KMS-11 (cell line): ENCODE measurements around the gene ENDOU.

Source experiments
- H2AFZ ChIP-seq: fragments of 200-600 bp; sonication (generic); 2 replicates; pipeline ENCODE4 v1.6.1; 2016; ENCODE audit warnings: antibody characterized with exemption, mixed run types, low read depth
- H3K27ac ChIP-seq: fragments of 200-600 bp; sonication (generic); 2 replicates; pipeline ENCODE4 v1.6.1; 2016; ENCODE audit warnings: mild to moderate bottlenecking, mixed run types
- H3K27me3 ChIP-seq: fragments of 200-600 bp; sonication (generic); 2 replicates; pipeline ENCODE4 v1.6.1; 2017; ENCODE audit warnings: mild to moderate bottlenecking, low read depth, mixed run types, moderate library complexity; ENCODE audit not compliant: insufficient read depth
- H3K36me3 ChIP-seq: fragments of 200-600 bp; sonication (generic); 2 replicates; pipeline ENCODE4 v1.6.1; 2017; ENCODE audit warnings: mild to moderate bottlenecking, mixed run types; ENCODE audit not compliant: insufficient read depth
- H3K4me1 ChIP-seq: fragments of 200-600 bp; sonication (generic); 2 replicates; pipeline ENCODE4 v1.6.1; 2016; ENCODE audit warnings: mild to moderate bottlenecking, low read depth, mixed run types; ENCODE audit not compliant: poor library complexity, severe bottlenecking
- H3K4me2 ChIP-seq: fragments of 200-600 bp; sonication (generic); 2 replicates; pipeline ENCODE4 v1.7.0; 2016; ENCODE audit warnings: mild to moderate bottlenecking, mixed run types
- H3K4me3 ChIP-seq: fragments of 200-600 bp; sonication (generic); IDR thresholded peaks from 2 replicates; pipeline ENCODE4 v1.6.1; 2017; ENCODE audit warnings: low read depth, low read length, mixed read lengths; ENCODE audit not compliant: insufficient read depth
- H3K79me2 ChIP-seq: fragments of 200-600 bp; sonication (generic); 2 replicates; pipeline ENCODE4 v1.6.1; 2016; ENCODE audit warnings: low read depth, mixed run types; ENCODE audit not compliant: insufficient read depth
- H3K9ac ChIP-seq: fragments of 200-600 bp; sonication (generic); 2 replicates; pipeline ENCODE4 v1.6.1; 2016; ENCODE audit warnings: mild to moderate bottlenecking, mixed run types
- H4K20me1 ChIP-seq: fragments of 200-600 bp; sonication (generic); 2 replicates; pipeline ENCODE4 v1.6.1; 2016; ENCODE audit warnings: mild to moderate bottlenecking, mixed run types; ENCODE audit not compliant: insufficient read depth
- TF ChIP-seq, protein P1 (sequence below): fragments of 200-600 bp; sonication (generic); conservative IDR thresholded peaks from 2 replicates; pipeline ENCODE4 v1.6.1; 2017; ENCODE audit warnings: low read depth, mild to moderate bottlenecking, antibody characterized with exemption, low read length, moderate library complexity, mixed read lengths

The ENDOU gene

DNA sequence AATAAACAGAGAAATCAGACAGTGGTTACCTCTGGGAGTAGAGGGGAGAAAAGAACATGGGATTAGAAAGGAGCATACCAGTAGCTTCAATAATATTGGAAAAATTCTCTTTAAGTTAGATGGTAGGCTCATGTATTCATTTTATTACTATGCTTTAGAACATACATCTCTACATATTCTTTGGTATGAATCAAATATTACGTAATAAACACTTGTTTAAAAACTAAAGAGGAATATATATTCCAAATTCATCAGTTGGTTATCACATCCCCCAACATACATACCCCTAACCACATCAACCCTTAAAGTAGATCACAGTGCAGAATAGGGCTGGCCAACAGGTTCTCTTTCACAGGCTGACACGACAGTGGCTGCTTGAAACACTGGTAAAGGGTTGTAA, 25.0 kb downstream of the ENDOU start:
- Histone ChIP-seq H3K36me3 (no peaks in the 10 kb centered on the region), H3K79me2 (peaks cover 30% of the 10 kb centered on the region), H3K4me1 (no peaks in the 10 kb centered on the region), H3K27ac (no peak overlapping the region), H3K9ac (no peak overlapping the region), H3K4me3 (no peak overlapping the region), H4K20me1 (no peaks in the 10 kb centered on the region), H2AFZ (no peak overlapping the region), H3K27me3 (no peaks in the 10 kb centered on the region), H3K4me2 (no peak overlapping the region)
- TF ChIP-seq, protein P1, sequence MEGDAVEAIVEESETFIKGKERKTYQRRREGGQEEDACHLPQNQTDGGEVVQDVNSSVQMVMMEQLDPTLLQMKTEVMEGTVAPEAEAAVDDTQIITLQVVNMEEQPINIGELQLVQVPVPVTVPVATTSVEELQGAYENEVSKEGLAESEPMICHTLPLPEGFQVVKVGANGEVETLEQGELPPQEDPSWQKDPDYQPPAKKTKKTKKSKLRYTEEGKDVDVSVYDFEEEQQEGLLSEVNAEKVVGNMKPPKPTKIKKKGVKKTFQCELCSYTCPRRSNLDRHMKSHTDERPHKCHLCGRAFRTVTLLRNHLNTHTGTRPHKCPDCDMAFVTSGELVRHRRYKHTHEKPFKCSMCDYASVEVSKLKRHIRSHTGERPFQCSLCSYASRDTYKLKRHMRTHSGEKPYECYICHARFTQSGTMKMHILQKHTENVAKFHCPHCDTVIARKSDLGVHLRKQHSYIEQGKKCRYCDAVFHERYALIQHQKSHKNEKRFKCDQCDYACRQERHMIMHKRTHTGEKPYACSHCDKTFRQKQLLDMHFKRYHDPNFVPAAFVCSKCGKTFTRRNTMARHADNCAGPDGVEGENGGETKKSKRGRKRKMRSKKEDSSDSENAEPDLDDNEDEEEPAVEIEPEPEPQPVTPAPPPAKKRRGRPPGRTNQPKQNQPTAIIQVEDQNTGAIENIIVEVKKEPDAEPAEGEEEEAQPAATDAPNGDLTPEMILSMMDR: no peak

DNA sequence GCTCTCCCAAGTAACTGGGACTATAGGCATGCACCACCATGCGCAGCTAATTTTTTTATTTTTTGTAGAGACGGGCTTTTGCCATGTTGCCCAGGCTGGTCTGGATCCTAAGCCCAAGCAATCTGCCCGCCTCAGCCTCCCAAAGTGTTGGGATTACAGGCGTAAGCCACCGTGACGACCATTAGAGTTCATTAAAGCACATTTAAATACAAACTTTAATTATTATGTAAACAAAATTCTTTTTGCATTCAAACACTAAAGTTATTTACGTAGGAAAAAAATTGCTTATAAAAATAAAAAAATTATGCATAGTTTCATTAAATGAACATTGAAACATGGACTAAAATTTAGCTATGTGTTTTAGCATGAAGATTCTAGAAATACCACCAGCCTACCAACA, 26.7 kb downstream of the ENDOU start:
- Histone ChIP-seq H3K9ac (no peak overlapping the region), H3K36me3 (0 out of 2 replicates have a peak, but pooled peaks cover 4% of the 10 kb centered on the region), H3K4me2 (no peak overlapping the region)

DNA sequence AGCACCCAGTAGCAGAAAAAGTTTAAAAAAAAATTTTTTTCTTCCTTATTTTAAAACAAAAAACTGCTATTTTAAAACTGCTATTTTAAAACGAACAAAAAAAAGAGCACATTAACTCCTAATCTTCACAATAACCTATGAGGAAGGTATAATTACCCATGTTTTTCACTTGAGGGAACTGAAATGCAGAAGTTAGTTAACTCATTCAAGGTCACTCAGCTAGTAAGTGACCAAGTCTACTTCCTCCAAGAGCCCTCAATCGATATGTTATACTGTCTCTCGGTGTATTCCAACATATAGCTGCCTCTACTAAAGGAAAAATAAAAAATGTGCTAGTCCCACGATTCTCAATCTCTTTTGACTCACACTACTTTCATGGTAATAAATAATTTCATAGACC, 27.2 kb downstream of the ENDOU start:
- Histone ChIP-seq H3K4me2 (no peak overlapping the region), H3K36me3 (0 out of 2 replicates have a peak, but pooled peaks cover 4% of the 10 kb centered on the region), H2AFZ (no peak overlapping the region)

More for the DNA sequence above, 26.7 kb downstream of the ENDOU start:
- H3K79me2 ChIP-seq: peaks cover 13% of the 10 kb centered on the region
- H2AFZ ChIP-seq: no peak overlapping the region
- no peaks in the 10 kb centered on the region for H3K27me3 ChIP-seq
- no peaks in the 10 kb centered on the region for H4K20me1 ChIP-seq
- H3K4me3 ChIP-seq: no peak overlapping the region
- TF ChIP-seq, protein P1: no peak
- no peak overlapping the region for H3K27ac ChIP-seq
- no peaks in the 10 kb centered on the region for H3K4me1 ChIP-seq

DNA sequence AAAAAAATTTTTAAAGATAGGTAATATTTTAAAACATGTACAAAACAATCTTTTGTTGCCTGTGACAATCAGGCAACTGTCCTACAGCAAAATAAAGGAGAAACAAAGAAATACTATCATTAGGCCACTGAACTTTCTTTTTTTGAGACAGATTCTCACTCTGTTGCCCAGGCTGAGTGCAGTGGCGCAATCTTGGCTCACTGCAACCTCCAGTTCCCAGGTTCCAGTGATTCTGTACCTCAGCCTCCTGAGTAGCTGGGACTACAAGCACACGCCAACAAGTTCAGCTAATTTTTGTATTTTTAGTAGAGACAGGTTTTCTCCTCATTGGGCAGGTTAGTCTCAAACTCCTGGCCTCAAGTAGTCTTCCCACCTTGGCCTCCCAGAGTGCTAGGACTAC, 36.1 kb downstream of the ENDOU start:
- no peak overlapping the region for H2AFZ ChIP-seq
- TF ChIP-seq, protein P1: no peak
- H3K4me1 ChIP-seq: no peaks in the 10 kb centered on the region
- no peaks in the 10 kb centered on the region for H3K79me2 ChIP-seq
- no peak overlapping the region for H3K4me3 ChIP-seq
- H3K36me3 ChIP-seq: peaks cover 4% of the 10 kb centered on the region; the same call in 1 of the 2 replicates
- no peak overlapping the region for H3K4me2 ChIP-seq
- H3K9ac ChIP-seq: no peak overlapping the region
- H4K20me1 ChIP-seq: peaks cover 5% of the 10 kb centered on the region; the same call in 1 of the 2 replicates
- H3K27me3 ChIP-seq: no peaks in the 10 kb centered on the region
- H3K27ac ChIP-seq: no peak overlapping the region

More for the DNA sequence above, 27.2 kb downstream of the ENDOU start:
- TF ChIP-seq, protein P1: no peak
- no peaks in the 10 kb centered on the region for H3K4me1 ChIP-seq
- H3K27me3 ChIP-seq: no peaks in the 10 kb centered on the region
- no peak overlapping the region for H3K9ac ChIP-seq
- peaks cover 8% of the 10 kb centered on the region for H3K79me2 ChIP-seq
- H3K4me3 ChIP-seq: no peak overlapping the region
- no peaks in the 10 kb centered on the region for H4K20me1 ChIP-seq
- H3K27ac ChIP-seq: no peak overlapping the region
